ENCODE measurements around the gene SGO2.
"Not testable (repeated sequence)": the region's sequence is repeated elsewhere in the genome, so short reads cannot be mapped to it uniquely, and the experiment has no call there.

Gene SGO2

DNA sequence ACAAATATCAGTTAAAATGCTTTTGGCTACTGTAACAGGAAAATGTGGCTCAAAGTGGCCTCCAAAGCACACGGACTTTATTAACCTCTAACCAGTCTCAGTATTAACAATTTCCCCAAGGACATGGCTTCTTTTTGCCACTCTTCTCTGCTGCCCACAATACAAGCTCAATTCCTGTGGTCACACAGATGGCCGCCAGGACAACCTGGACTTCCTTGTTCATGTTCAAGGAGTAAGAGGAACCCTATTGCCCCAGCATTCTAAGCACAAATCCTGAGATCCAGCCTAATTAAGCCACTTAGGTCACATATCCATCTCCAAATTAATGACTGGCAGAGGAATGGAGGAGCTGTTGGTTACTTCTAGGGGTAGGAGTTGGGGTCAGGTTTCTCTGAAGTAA is 98.0 kb downstream of the SGO2 start:
- DNase-seq (ENCODE audit: low read depth in 2 of 2), result no peak

DNA sequence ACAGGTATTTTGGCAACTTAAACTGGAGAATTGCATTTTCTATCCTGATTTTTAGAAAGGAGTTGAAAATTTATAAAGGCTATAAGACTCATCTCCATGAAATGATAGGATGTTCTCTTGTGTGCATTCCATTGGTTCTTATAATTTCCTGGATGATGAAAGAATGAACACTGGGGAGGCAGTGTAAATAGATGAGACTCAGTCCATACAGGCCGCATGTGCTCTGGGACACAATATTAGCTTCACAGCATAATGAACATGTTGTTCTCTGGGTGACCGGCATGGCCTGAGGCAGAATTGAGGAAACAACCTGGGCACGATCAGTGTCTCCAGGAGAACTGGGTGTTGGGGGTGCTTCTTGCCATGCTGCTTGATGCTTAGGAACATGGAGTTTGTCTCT is 98.7 kb downstream of the SGO2 start:
- no peak for DNase-seq (ENCODE audit: low read depth in 2 of 2)

DNA sequence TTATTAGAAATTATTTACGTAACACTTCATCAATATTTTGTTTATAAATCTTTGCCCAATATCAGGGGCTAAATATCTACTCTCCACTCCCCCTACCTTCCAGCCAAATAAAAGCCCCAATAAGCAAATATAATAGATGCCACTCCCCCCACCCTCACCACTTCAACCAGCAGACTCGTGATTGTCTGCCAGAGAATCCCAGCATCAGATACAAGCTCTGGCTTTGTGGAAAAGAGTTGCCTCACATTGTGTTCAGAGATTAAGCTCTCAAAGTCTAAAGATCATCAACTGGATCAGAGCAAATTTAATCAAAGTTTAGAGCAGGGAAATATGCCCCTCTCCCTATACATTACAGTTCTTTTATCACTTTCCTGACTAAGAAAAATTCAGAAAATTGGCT is 99.3 kb downstream of the SGO2 start:
- DNase-seq (ENCODE audit: low read depth in 2 of 2), result no peak

DNA sequence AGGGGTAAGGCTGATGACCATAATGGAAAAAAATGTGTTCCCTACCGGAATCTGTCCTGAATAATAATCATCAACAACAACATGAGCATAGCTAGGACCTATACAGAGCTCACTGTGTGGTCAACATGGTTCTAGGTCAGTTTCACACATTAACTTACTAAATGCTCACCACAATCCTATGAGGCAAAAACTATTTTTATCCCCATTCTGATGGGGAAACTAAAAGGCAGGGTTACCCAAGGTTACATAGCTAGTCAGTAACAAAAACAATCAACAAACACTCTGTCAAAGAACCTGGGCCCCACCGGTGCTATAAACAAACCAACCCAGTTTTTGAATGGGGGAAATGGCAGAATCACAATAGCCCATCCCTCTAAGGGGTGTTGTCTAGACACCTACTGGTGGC is 100.0 kb downstream of the SGO2 start:
- no peak for DNase-seq (ENCODE audit: low read depth in 2 of 2)

DNA sequence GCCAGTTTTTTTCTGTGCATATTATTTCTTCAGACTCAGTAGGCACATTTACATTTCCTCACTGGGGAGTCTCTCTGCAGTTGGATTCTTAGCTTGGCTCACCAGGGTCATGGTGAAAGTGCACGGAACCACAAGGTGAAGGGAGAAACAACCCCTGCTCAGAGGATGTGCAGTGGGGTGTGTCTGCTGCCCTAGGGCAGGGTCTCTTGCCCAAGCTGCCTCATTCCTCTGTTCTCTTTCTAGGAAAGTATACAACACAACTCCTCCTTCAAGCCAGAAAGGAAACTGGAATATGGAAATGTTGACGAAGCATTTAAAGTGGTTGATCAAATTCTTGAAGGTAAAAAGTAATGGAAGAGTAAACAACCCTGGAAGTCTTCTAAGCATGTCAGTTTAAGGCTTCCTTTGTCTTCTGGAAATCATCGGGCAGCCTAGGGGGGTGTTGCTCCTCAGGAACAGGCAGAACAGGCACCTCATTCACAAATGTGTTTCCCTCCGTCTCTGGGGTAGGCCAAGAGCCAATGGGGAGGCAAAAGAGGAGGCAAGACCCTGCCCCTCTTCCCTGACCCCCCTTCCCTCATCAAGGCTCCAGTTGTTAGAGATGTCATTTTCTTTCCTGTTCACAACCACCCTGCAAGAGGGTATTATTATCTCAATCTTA is 101.2 kb downstream of the SGO2 start:
- DNase-seq (ENCODE audit: low read depth in 2 of 2), result no peak

DNA sequence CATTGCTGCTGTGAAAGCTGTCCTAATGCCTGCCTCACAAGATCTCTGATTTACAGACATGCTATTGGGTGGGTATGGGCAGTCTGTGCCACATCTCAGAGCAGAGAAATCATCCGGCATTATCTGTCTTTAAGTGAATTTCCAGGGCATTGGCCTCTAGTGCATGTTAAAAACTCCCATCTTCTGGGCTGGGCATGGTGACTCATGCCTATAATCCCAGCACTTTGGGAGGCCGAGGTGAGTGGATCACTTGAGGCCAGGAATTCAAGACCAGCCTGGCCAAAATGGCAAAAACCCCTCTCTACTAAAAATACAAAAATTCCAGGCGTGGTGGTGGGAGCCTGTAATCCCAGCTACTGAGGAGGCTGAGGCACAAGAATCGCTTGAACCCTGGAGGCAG is 102.5 kb downstream of the SGO2 start:
- not testable (repeated sequence) for DNase-seq (ENCODE audit: low read depth in 2 of 2)

DNA sequence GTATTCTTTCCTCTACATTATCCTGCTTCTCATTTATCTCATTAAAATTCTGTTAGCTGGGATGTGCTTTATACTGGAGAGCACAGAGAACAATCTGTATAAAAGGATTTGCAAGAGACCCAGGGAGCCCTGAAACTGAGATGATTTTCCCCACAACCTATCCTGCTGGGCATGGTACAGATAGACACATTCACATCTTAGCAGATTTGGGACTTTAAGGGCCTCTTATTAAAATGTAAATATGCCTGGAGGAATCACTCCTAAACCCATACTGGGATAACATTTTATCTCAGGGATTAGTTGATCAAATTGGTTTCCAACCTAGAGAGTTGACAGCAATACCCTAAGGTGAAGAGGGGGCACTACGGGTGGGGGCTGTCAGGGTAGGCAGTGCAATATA is 105.3 kb downstream of the SGO2 start:
- DNase-seq (ENCODE audit: low read depth in 2 of 2), result no peak

Data from stimulated activated CD4-positive, alpha-beta T cell treated with anti-CD3 and anti-CD28 coated beads, Interleukin-12 subunit alpha, Interleukin-12 subunit beta, amount 100 ng/mL, for 24 hours (primary cell).